Measurements from ENCODE around the gene ANKRD11.
"Not testable (repeated sequence)": the region's sequence is repeated elsewhere in the genome, so short reads cannot be mapped to it uniquely, and the experiment has no call there.

ANKRD11 gene

DNA sequence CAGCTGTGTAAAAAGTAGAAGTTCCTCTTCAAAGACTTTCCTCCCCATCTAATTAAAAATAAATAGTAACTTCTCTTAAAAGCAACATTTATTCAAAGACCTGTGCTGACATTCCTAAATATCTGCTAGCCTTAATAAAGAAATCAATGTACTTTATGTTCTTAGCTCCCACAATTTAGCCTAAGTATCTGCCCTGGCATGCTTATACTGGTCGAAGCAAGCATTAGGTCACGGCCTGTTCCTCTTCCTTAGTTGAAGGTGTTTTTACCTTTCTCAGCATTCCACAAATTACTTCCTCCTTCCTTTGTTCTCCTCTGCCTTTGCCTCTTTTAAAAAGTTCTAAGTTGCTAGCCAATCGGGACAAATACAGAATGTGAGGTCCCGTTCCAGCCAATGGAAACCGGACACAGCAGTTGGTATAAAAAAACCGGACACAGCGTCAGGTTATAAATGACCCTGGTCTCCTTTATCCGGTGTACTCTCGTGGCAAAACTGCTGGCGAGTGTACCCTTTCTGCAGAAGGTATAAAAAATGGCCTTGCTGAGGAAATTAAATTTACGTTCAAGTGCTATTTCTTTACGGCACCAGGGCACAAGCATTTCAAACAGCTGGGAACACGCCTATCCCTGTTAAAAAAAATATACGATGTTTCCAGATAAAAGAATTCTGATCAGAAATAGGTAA lies 127.7 kb downstream of the ANKRD11 start:
- not testable (repeated sequence) for DNase-seq

- no peak for DNase-seq
Observed at GRCh38 chr16:89361751-89362539, 128.4 kb downstream of the ANKRD11 start.

DNA sequence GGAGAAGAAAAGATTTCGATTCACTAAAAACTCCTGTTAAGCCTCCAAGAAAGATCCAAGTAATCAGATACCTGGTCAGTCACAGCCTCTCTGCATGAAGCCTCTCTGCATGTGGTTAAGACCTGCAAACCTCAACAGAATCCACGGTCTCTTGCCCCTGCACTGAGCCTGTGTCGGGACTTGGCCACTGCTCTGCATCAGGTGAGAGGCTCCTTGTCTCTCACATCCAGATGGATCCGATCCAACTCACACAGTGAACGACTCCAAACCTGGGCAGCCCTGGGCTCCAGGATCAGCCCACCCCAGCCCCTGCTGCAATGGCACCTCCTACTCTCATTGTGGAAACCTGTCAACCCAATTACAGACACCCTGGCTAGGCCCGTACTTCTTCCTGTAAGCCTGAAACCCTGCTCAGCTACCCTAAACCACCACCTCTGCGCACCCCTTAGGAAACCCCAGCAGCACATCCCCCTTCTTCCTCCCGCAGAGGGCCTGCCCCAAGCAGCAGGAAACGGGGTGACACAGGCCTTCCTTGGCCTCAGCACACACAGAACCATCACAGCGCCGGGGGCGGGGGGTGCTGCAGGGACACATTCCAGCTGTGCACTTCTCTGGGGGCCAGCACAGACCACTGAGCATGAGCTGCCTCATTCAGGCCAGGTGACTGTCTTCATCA lies 129.5 kb downstream of the ANKRD11 start:
- peak; percentile 78 for DNase-seq

- no peak for DNase-seq
Observed at GRCh38 chr16:89359264-89360147, 130.9 kb downstream of the ANKRD11 start.

GRCh38 chr16:89358030-89359005 lies 132.0 kb downstream of the ANKRD11 start:
- peak; percentile 53 for DNase-seq

- DNase-seq = peak; percentile 44
Observed at GRCh38 chr16:89357055-89357816, 133.1 kb downstream of the ANKRD11 start.

GRCh38 chr16:89355686-89356085 lies 134.7 kb downstream of the ANKRD11 start:
- no peak for DNase-seq

GRCh38 chr16:89355007-89355406 lies 135.4 kb downstream of the ANKRD11 start:
- DNase-seq = no peak

- no peak for DNase-seq
Observed at GRCh38 chr16:89354325-89354724, 136.0 kb downstream of the ANKRD11 start.

DNA sequence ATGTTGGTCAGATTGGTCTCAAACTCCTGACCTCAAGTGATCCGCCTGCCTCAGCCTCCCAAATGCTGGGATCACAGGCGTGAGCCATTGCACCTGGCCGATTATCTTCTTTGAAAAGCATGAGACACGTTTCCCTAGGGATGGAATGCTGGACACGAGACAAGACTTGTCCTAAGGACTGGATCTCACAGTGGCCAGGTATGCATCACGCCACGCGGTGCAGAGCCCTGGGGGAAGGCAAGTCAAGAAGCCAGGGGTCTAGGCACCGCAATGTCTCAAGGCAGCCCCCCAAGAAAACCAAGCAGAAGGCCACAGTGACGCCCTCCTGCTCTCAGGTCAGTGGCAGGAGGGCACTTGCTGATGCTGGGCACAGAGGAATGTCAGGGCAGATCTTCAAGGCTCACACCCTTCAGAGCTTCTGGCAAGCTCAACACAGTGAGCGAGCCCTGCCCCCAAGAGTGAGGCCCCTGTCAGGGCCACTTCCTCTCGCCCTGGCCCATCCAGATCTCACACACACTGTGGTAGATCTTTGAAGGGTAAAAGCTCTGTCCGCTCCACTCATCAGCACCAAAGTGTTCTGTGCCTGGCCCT lies 138.2 kb downstream of the ANKRD11 start:
- DNase-seq = no peak

DNA sequence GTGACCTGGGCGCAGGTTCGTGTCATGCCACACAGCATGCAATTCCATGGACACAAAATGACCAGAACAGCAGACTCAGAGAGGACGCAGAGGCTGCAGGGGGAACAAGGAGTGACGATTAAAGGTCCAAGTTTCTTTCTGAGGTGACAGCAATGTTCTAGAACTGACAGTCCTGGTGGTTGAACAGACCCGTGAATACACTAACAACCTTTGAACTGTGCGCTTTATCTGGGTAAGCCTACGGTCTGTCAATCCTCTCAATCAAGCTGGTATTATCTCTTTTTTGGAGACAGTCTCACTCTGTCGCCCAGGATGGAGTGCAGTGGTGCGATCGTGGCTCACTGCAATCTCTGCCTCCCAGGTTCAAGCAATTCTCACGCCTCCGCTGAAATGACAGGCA lies 138.7 kb downstream of the ANKRD11 start:
- no peak for DNase-seq

DNA sequence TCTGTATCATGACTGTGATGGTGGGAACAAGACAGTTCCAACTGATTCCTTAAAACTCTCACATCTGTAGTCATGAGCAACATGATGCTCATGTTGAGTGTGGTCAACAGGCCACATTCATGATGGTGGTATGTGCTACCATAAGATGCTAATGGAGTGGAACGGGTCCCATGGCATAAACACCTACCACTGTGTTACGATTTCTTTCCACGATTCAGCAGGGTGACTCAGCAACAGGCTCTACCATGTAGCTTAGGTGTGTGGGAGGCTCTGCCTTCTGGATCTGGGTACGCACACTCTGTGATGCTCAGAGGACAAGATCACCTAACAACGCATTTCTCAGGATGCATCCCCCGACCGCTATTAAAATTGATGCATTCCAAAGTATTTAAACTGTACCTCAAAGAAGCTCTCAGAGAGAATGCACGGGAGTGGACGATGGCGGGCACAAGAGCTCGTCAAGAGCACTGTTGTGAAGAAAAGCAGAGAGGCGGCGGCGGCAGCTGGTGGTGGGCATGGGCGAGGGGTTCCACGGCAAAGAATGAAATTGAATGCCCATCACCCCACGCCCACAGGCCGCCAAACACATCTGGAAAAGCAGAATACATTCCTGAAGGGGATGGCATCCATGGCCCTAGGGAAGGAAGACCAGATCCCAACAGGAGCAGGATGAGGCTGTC lies 139.5 kb downstream of the ANKRD11 start:
- no peak for DNase-seq

DNA sequence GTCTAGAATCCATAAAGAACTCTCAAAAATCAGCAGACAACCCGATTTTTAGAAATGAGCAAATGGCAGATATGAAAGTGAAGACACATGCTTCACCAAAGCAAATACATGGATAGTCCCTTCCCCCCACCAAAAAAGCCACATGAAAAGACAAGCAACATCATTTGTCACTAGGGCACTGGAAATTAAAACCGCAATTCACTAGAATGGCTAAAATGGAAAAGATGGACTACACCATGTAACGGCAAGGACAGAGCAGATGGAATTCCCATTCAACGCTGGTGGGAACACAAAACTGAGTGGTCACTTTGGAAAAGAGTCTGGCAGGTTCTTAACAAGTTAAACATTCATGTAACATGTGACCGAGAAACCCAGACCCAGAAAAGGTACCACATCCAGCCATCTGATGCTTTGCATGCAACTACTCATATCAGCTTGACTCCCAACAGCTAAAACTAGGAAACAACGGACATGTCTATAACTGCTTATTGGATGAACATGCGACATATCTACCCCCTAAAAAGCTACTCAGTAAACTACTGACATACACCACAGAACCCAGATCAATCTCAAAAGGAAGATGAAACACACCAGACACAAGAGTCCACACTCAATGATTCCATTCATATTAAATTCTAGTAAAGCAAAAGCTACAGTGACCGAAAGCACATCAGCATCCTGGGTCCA lies 140.3 kb downstream of the ANKRD11 start:
- DNase-seq = no peak

- no peak for DNase-seq
Observed at GRCh38 chr16:89347807-89348206, 142.6 kb downstream of the ANKRD11 start.

GRCh38 chr16:89346869-89347268 lies 143.5 kb downstream of the ANKRD11 start:
- DNase-seq = no peak

- DNase-seq = no peak
Observed at GRCh38 chr16:89345642-89346150, 144.7 kb downstream of the ANKRD11 start.

DNA sequence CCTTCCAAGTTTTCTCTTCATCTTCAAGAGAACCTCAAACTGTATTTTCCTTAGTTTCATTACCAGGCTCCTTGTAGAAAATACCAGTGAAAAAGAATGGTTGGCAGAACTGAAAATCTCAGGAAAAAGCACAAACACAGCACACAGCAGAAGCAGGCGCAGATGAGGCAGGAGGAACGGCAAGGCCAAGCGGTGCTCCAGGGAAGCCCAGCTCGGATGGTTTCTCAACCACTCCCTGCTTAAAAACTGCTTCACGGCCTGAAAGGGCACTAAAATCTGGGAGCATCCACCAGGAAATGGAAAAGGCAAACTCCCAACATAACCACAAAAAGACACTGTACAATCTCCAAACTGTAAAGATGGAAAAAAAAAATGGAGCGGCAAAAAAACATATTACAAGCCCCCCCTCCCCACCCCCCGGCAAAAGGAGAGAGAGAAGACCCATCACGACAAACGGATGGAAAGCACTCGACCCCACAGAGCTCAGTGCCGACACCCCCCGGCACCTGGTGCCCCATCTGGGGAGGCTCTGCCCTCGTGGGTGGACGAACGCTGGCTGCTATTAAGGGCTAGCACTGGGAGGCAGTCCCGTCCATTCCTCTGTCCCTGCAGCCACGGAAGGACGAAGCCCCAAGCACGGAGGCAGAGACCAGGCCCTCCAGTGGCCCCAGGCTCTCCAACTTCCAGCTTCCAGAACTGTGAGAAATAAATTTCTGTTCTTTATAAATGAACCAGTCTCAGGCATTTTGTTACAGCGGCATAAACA lies 145.3 kb downstream of the ANKRD11 start:
- no peak for DNase-seq

GRCh38 chr16:89344458-89344834 lies 145.9 kb downstream of the ANKRD11 start:
- no peak for DNase-seq
